ENCODE data around the gene KRT74. TPM values are rescaled to one million over a fixed set of nuclear protein-coding genes. Genes with fewer than 3 reads are reported as not detected.

Gene KRT74
- total and polyA plus RNA-seq, 2 of the 8 experiments (the other 6 are each of a cell fraction or from before 2014, with no cell fraction given): not detected

DNA sequence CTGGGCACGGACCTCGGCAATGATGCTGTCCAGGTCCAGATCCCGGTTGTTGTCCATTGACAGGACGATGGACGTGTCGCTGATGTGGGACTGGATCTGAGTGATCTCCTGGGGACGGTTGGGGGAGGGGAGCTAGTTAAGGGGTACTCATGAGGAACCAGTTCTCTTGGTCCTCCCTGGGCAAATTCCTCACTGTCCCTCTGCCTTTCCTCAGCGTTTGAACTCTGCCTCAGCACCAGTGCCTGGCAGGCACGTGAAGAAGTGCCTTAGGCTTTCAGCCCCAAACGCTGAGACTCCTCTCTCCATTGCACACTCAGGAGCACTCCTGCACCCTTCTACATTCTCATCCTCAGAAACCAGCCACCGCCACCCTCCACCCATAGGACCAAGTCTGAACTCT is 17.9 kb upstream of the KRT74 start (continued):
- TF ChIP-seq BCL11A (IDR thresholded peaks at IDR 0.05; ENCODE audit: low read depth in 2 of 2, low read length in 2 of 2): no peak
- TF ChIP-seq SIRT6 (IDR thresholded peaks at IDR 0.05; ENCODE audit: low read length): no peak
